ENCODE data around the gene TSPEAR.
"Not testable (repeated sequence)": the region's sequence is repeated elsewhere in the genome, so short reads cannot be mapped to it uniquely, and the experiment has no call there.

Gene TSPEAR

DNA sequence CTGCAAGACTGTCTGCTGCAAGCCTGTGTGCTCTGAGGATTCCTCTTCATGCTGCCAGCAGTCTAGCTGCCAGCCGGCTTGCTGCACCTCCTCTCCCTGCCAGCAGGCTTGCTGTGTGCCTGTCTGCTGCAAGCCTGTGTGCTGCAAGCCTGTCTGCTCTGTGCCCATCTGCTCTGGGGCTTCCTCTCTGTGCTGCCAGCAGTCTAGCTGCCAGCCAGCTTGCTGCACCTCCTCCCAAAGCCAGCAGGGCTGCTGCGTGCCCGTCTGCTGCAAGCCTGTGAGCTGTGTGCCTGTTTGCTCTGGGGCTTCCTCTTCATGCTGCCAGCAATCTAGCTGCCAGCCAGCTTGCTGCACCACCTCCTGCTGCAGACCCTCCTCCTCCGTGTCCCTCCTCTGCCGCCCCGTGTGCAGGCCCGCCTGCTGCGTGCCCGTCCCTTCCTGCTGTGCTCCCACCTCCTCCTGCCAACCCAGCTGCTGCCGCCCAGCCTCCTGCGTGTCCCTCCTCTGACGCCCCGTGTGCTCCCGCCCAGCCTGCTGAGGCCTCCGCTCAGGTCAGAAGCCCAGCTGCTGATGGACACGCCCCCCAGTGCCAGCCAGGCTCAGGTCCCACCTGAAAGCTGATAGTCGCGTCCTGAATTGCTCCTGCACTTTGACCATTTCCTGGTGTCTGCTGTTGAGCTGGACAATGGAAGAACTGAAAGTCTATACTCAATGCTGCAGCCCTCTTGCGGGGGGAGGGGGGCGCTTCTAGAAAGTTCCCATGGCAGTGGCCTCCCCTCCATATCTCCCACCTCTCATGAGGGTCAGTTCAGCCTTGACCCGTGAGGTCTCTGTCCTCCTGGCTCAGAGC, 136.7 kb downstream of the TSPEAR start:
- no peak for DNase-seq (ENCODE audit: extremely low read depth, insufficient read length)
- Histone ChIP-seq H3K4me3 (replicated peaks; ENCODE audit: low read depth, low read length) (no peak overlapping the region), H3K36me3 (ENCODE audit: control insufficient read depth, insufficient read depth, low read length) (no peaks in the 10 kb centered on the region), H3K27me3 (replicated peaks; ENCODE audit: control insufficient read depth, insufficient read depth, low read length) (no peaks in the 10 kb centered on the region)
- TF ChIP-seq, protein P1, sequence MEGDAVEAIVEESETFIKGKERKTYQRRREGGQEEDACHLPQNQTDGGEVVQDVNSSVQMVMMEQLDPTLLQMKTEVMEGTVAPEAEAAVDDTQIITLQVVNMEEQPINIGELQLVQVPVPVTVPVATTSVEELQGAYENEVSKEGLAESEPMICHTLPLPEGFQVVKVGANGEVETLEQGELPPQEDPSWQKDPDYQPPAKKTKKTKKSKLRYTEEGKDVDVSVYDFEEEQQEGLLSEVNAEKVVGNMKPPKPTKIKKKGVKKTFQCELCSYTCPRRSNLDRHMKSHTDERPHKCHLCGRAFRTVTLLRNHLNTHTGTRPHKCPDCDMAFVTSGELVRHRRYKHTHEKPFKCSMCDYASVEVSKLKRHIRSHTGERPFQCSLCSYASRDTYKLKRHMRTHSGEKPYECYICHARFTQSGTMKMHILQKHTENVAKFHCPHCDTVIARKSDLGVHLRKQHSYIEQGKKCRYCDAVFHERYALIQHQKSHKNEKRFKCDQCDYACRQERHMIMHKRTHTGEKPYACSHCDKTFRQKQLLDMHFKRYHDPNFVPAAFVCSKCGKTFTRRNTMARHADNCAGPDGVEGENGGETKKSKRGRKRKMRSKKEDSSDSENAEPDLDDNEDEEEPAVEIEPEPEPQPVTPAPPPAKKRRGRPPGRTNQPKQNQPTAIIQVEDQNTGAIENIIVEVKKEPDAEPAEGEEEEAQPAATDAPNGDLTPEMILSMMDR (IDR thresholded peaks at IDR 0.05; ENCODE audit: insufficient read depth, low read length, poor library complexity, severe bottlenecking) = no peak

DNA sequence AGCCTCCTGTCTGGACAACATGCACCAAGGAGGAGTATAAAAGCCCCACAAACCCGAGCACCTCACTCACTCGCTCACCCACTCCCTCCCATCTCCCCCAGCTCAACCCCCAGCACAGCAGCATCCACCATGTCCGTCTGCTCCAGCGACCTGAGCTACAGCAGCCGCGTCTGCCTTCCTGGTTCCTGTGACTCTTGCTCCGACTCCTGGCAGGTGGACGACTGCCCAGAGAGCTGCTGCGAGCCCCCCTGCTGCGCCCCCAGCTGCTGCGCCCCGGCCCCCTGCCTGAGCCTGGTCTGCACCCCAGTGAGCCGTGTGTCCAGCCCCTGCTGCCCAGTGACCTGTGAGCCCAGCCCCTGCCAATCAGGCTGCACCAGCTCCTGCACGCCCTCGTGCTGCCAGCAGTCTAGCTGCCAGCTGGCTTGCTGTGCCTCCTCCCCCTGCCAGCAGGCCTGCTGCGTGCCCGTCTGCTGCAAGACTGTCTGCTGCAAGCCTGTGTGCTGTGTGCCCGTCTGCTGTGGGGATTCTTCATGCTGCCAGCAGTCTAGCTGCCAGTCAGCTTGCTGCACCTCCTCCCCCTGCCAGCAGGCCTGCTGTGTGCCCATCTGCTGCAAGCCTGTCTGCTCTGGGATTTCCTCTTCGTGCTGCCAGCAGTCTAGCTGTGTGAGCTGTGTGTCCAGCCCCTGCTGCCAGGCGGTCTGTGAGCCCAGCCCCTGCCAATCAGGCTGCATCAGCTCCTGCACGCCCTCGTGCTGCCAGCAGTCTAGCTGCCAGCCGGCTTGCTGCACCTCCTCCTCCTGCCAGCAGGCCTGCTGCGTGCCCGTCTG, 137.5 kb downstream of the TSPEAR start, which contains the start of gene KRTAP10-4:
Gene KRTAP10-4 (plus strand): TSS at position 100 of the 827 bp plus-strand sequence. CDS start 30 bp downstream, at position 130.
- H3K36me3 ChIP-seq (ENCODE audit: control insufficient read depth, insufficient read depth, low read length); DNase-seq (ENCODE audit: extremely low read depth, insufficient read length): not testable (repeated sequence)

GRCh38 chr21:44572959-44573583, 138.3 kb downstream of the TSPEAR start:
- Histone ChIP-seq H3K4me3 (replicated peaks; ENCODE audit: low read depth, low read length) (no peak overlapping the region), H3K36me3 (ENCODE audit: control insufficient read depth, insufficient read depth, low read length) (no peaks in the 10 kb centered on the region), H3K27me3 (replicated peaks; ENCODE audit: control insufficient read depth, insufficient read depth, low read length) (no peaks in the 10 kb centered on the region)
- TF ChIP-seq, protein P1 (IDR thresholded peaks at IDR 0.05; ENCODE audit: insufficient read depth, low read length, poor library complexity, severe bottlenecking) = no peak
- no peak for DNase-seq (ENCODE audit: extremely low read depth, insufficient read length)

More for the DNA sequence above, 137.5 kb downstream of the TSPEAR start, which contains the start of gene KRTAP10-4:
- H3K4me3 ChIP-seq (replicated peaks; ENCODE audit: low read depth, low read length); H3K27me3 ChIP-seq (replicated peaks; ENCODE audit: control insufficient read depth, insufficient read depth, low read length): not testable (repeated sequence)

DNA sequence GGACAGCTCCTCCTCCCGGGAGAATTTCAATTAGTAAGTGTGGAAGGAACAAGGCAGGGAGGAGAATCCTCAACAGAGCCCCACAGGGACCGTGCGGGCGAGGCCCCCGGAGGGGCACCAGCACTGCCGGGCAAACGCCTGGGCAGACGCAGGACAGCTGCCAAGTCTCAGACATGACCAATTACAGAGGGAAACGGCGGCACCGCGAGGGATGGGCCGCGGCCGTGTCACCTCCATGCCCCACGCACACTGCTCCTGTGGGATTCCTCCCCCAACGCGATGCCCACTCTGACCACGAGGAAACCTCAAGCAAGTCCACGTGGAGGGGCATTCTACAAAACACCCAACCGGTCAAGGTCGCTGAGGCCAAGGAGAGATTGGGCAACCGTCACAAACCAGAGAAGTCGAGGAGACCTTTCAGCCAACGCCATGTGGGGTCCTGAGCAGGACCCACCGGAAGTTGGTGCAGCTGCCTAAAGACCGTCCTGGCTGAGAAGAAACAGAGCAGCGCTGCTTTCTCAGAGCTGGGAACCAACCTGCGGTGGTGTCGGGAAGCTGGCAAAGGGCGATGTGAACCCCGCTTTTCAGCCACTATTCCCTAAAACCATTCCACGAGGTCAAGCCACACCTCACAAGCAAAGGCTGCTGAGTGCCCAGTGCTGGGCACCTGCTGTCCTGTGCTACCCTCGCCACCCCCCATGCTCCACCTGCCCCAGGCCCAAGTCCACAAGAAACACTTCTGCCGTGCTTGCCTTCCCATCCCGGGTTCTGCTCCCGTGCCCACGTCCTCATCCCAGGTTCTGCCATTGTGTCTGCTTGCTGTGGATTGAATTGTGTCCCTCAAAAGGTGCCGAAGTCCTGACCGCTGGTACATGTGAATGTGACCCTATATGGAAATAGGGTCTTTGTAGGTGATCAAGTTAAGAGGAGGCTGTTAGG, 139.3 kb downstream of the TSPEAR start:
- Histone ChIP-seq H3K36me3 (ENCODE audit: control insufficient read depth, insufficient read depth, low read length) (no peaks in the 10 kb centered on the region), H3K4me3 (replicated peaks; ENCODE audit: low read depth, low read length) (no peak overlapping the region), H3K27me3 (replicated peaks; ENCODE audit: control insufficient read depth, insufficient read depth, low read length) (no peaks in the 10 kb centered on the region)
- TF ChIP-seq, protein P1 (IDR thresholded peaks at IDR 0.05; ENCODE audit: insufficient read depth, low read length, poor library complexity, severe bottlenecking) = no peak
- no peak for DNase-seq (ENCODE audit: extremely low read depth, insufficient read length)

DNA sequence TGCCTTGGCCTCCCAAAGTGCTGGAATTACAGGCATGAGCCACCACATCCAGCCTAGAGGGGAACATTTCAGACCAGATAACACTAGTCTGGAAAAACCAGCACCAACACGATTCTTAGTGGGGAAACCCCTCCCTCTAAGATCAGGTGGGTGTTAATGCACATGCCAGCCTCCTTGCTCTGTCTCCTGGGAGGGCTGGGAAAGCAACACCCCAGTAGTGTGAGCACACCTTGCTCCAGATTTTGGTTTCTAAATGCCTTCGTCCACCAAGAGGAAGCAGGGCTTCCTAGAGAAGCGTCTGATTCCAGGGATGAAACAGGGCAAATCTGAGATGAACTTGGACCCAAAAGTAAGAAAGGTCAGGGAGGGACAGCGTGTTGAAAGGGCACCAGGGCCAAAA, 140.1 kb downstream of the TSPEAR start:
- Histone ChIP-seq H3K36me3 (ENCODE audit: control insufficient read depth, insufficient read depth, low read length) (no peaks in the 10 kb centered on the region), H3K4me3 (replicated peaks; ENCODE audit: low read depth, low read length) (no peak overlapping the region), H3K27me3 (replicated peaks; ENCODE audit: control insufficient read depth, insufficient read depth, low read length) (no peaks in the 10 kb centered on the region)
- DNase-seq (ENCODE audit: extremely low read depth, insufficient read length) = no peak
- TF ChIP-seq, protein P1 (IDR thresholded peaks at IDR 0.05; ENCODE audit: insufficient read depth, low read length, poor library complexity, severe bottlenecking) = no peak

All from GM06990 (cell line).